ENCODE results near the gene TENM4. TPM values are rescaled to one million over a fixed set of nuclear protein-coding genes. Genes with fewer than 3 reads are reported as not detected.

The TENM4 gene
- total RNA-seq, 1 donor from 2014 or later: 7.3 TPM

DNA sequence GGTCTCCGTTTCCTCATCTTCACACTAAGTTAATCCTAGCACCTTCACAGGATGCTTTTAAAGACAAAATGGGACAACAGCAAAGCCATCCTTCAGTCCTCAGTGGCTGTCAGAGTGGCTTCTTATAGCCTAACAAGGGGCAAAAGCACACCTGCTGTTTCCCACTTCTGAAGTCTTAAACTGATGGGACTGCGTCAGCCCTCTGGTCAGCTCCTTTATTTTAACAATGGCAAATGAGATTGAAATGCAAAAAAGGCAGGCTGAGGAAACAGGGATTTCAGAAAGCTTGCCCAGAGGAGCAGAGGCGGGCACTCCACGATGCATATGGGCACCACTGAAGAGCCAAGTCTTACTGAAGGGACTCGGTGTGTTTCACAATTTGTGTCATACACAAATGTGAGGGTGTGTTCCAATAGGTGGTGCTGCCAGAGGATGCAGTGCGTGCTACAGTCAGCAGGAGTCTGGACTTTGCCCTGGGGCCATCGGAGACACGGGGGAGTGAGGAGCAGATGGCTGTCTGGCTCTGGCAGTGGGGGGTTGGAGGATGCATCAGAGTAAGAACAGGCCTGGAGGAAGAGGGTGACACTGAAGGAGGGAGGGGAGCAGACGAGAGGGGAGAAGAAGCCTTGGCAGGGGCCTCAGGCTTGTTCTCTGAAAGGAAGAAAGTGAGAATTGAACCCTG is 47.3 kb downstream of the TENM4 start:
- no peak for DNase-seq (ENCODE audit: extremely low read depth, low read depth, low spot score)

DNA sequence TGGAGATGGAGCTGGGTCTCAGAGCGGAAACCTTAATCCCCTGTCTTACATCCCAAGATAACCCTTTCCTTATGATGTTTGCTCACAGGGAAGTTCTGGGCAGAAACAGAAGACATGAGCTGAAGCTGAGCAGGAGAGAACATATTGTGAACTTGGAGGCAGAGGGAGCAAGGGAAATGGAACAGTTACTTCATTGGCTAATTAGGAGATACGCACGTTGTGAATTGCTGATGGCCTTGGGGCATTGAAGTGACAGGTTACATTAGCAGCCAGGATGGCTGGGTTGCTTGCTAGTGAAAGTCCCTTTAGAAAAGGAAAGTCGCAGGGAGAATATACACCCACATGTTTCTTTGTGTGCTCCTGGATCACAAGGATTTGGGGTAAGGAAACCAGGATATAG is 48.7 kb downstream of the TENM4 start:
- no peak for DNase-seq (ENCODE audit: extremely low read depth, low read depth, low spot score)

DNA sequence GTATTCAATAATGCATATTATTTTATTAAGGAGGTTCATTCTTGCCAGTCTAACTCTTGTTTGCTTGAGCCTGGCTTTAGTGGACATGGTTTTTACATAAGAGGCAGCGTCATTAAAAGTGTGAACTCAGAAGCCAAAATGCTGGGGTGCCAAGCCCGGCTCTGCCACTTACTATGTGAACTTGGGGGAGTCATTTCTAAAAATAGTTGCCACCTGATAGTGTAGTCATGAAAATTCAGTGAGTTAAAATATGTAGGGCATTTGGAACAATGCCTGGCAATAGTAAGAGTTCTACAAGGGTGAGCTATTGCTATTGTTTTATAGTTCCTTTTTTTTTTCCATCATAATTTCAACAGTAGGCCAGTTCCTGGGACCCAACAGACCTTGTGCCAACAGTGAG is 49.9 kb downstream of the TENM4 start:
- DNase-seq (ENCODE audit: extremely low read depth, low read depth, low spot score): no peak

DNA sequence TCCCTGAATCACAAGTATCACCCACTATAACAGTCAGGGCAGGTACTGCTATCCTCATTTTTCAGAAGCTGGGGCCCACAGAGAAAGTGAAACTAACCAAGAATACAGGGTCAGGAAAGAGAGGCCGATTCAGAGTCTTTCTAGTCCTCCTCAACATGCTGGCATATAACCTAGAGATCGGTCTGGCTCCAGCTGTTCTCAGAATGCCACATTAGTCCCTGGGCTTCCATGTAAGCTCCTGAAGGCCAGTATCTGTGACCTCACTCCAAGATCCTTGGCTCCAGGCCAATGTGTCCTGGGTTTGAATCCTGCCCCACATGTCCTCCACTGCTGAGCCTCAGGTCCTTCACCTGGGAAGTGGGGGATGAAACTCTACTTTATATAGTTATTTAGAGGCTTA is 50.4 kb downstream of the TENM4 start:
- DNase-seq (ENCODE audit: extremely low read depth, low read depth, low spot score): no peak

DNA sequence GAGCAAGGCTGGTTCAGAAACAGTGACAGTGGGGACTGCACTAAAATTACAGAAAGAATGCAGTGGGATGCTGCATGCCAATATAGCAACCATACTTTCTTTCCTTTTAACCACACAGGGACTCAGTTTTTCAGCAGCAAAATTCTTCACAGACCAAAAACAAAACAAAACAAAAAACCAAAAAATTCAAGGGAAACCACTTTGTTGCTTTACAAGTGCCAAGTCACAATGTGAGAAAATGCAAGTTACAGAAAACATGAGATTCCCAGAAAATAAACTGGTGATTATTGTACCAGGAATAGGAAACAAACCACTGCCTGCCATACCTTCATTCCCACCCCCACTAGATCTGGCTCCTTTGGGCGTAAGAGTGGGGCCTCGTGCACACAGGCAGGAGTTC is 52.6 kb downstream of the TENM4 start:
- no peak for DNase-seq (ENCODE audit: extremely low read depth, low read depth, low spot score)

DNA sequence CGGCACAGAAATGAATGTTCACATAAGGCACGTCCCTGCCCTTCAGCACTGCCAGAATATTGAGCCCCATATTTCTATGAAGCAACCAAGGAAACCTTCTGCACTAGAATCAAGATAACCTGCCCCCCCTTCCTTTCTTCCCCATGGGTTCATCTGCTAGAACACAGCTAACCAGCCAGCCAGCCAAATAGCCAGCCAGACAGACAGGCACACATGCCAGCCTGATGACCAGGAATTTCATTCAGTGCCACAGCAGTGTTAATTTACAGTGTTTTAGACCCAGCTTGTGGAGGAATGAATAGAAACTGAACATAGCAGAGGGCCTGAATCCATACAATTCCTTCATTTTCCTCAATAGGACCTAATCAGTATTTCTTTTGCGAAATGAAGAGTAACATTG is 57.0 kb downstream of the TENM4 start:
- DNase-seq (ENCODE audit: extremely low read depth, low read depth, low spot score): no peak

DNA sequence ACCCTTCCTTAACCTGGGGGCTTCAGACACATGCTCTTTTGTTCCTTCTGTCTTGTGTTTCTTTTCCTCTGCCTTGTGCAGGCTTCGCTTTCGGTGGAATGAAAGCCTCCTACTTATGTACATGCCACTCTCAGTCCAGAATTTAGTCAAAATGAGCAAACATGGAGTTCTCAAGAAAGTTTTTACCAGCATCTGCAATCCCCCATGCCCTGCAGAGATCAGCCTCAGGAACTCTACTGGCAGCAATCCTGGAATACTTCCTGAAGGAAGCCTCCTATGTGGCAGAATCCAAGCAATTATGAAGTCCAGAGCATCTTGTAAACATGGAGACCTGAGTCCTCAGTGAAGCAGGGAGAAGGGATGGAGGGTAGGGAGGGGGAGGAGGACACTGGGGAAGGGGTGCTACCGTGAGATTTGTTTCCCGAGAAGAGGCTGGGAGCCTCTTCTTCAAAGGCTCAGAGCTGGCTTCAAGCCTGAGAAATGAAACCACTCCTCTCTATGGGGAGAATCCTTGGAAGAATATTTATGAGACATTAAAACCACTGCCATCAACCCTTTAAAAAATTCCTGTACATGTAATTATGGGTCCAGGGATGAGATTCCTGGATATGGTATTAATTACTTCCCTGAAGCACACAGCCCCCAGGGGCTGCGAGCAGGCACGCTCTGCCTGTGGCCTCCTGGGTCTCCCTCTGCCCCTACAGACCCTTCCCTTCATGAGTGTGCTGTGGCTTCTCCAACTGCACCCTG is 58.4 kb downstream of the TENM4 start:
- no peak for DNase-seq (ENCODE audit: extremely low read depth, low read depth, low spot score)

DNA sequence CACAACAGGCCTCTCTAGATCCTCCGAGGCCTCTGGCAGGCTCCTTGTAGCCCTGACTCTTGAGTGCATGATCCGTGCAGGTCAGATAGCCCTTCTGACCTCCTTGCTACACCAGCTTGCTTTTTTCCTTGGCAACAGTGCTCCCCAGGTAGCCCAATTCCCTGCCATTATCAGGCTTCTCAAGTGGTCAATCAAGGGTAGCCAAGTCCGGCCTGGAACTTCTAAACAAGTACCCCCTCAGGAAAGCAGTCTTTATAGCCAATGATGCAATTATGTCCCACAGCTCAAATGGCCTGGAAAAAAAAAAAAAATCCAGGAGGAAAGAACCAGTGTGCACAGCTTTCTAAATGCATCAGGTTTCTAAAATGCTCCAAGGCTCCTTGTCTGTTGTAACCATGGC is 59.8 kb downstream of the TENM4 start:
- no peak for DNase-seq (ENCODE audit: extremely low read depth, low read depth, low spot score)

DNA sequence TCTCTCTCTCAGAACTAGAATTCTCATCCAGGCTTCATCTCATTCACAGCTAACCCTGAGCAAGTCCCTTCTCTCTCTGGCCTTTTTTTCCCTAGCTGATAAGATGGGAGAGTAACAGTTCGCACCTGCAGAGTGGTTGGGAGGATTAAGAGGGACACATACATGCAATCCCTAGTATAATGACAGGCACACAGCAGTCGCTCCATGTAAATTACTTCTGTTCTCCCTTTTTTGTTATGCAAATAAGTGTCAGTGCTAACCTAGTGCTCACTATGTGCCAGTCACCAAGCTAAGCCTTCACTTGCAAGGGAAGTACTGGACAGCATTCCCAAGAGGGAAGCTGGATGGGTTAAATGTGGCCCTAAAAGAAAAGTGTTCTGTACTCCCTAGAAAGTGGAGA is 63.4 kb downstream of the TENM4 start:
- no peak for DNase-seq (ENCODE audit: extremely low read depth, low read depth, low spot score)

DNA sequence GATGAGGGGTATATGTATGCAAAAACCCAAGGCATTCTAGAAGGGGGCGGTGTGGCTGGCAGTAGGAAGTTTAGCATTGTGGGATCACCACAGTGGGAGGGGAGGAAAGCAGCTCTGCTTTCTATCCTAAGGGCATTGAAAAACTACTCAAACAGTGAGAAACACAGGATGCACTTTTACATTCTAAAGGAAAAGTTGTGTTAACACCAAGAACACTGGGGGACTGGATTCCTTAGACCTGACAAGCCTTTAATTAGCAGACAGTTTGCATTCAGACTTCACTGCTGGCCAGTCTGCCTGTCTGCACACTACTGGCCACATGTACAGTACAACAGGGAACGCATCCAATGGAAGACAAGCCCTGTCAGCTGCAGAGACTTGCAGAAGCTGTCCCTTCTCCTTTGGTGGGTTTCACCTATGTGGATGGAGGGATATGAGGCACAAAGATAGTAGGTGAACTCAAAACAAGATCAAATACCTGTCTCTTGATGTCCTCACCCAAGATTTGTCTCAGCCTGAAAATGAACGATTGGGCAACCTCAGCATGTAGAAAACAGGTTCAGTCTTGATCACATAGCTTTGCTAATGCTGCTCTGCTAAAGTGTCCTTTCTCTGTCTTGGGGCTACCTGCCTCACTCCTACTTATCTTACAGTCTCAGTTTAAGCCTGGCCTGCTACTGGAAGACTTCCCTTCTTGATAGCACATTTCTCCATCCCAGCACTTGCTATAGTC is 64.8 kb downstream of the TENM4 start:
- DNase-seq (ENCODE audit: extremely low read depth, low read depth, low spot score): no peak

DNA sequence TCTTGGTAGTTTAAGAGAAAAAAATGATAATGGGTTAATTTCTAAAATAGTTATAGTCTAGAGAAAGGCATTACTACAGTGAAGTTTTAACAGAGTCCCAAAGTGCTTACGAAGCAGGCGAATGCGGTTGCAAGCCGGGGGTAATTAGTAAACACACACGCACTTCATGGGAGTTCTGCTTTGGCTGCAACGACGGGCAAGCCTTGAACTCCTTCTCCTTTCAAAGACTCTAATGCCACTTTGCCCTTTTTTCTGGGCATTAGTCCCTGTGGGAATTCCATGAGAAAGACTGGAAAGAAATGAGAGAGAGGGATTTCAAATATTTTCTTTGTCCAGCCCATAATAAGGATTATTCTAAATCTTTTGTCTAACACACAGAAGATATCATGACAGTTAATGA is 66.1 kb downstream of the TENM4 start:
- DNase-seq (ENCODE audit: extremely low read depth, low read depth, low spot score): no peak

DNA sequence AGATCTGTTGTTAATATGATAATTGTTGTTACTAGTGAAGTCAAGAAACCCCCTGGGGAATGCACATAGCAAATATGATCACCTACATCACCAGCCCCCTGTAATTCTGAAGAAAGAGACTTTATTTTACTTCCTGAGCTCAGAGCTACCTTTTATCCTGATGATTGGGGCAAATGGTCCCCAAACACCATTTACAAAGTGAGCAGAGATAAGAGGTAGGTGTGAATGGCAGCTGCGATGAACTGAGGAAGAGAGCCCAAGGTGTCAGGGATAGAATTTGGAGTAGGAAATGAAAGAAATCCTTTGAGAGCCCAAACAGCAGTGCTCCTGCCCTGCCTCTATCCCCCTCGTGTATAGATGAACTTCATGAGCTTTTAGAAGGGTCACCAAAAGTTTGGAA is 69.1 kb downstream of the TENM4 start:
- no peak for DNase-seq (ENCODE audit: extremely low read depth, low read depth, low spot score)

DNA sequence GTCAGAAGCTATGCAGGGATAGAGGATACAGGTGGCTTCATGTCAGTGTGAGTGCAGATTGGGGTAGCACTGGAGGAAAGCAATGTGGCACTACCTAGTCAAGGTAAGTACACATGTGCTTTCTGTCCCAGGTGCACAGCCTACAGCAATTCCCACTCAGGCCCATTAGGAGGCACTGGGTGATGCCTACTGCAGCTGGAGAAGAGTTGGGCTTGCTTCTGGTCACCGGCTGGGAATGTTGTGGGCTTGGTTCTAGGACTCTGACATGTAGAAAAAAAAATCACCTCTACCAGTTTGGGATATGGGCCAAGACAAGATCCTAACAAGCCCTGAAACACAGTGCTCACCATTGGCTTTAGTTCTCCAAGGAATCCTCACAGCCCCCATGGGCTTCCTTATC is 69.7 kb downstream of the TENM4 start:
- no peak for DNase-seq (ENCODE audit: extremely low read depth, low read depth, low spot score)

DNA sequence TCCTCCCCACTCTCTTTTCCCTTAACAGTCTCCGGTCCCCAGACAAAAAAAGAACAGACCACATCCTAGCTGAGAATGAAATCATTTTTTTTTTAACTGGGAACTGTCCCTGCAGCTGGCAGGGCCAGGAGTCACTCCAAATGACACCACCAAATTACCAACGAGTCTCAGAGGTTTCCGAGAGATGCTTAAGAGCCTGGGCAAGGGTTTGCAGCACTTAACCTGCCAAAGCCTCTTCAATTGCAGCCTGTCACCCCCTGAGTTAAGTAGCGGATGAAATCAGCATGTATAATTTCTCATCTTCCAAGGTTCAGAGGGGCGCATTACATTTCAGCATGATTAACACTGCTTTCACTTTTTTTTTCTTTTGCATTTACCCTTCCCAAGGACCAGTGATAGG is 71.8 kb downstream of the TENM4 start:
- no peak for DNase-seq (ENCODE audit: extremely low read depth, low read depth, low spot score)

DNA sequence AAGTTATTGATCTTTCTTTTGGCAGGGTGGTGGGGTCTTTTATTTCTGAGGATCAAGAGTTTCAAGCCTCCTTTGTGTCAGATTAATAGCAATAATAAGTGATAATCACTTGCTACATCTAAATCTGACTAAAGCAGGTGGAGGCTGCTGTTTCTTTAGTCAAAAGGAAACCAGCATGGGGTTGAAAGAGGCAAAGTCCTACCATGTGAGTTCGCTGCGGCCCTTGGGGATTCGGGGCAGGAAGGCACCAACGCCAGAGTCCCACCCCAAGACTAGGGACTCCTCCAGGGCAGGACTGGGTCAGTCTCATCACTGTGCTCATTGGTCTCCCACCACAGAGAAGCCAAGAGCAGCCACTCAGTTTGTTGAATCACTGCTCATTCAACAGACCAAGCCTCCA is 73.0 kb downstream of the TENM4 start:
- no peak for DNase-seq (ENCODE audit: extremely low read depth, low read depth, low spot score)

DNA sequence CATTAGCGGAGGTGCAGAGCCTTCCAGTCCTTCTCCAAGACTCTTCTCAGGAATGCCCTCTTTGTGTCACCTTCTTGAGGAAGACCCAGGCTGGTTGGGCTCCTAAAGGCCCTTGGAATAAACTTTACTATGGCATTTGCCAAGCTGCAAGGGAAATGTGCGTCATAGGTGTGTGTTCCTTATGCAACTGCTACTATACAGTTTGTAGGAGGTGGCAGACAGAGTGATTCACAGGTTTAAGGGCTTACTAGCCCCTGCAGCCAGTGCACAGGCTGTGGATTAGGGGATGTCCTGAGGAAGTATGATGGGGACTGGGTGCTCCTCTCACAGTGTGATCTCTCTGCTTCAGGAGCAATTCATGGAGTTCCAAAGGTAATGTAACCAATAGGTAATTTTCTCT is 74.6 kb downstream of the TENM4 start:
- no peak for DNase-seq (ENCODE audit: extremely low read depth, low read depth, low spot score)

DNA sequence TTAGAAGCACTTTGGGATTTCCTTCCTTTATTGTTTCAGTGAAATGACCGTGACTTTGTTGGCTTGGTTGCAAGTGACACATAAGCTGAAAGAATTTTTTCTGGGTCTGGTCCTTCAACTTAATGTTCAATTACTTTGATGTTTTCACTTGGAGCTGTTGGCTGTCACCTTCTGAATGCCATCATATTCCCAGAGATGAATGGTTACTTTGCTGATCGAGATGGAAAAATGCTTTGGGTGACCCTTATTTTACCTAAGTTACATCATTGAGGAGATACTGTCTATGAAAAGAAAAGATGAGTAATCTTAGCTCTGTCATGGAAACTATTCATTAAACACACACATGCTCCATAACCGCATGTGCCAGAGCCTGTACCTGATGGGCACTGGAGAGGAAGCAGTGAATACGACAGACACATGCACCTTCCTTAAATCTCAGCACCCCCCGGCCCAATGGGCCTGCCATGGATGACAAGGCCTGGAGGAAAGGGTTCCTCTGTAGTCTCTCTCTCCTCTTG is 76.9 kb downstream of the TENM4 start:
- DNase-seq (ENCODE audit: extremely low read depth, low read depth, low spot score): no peak

DNA sequence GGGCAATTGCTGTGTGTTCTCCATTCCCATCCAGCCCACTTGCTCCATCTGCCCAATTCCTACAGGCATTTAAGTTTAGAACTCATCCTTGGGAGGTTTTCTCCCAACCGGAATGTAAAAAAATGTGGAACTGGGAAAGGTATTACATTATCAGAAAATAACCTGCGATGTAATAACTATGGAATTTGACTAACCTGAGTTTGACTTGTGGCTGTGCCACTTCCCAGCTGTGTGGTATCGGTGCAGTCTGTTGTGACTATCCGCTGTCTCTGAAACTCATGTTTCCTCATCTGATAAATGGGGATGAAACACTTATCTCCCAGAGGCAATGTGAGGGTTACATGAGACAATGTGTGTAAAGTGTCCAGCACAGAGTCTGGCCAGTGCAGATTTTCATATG is 77.6 kb downstream of the TENM4 start:
- no peak for DNase-seq (ENCODE audit: extremely low read depth, low read depth, low spot score)

DNA sequence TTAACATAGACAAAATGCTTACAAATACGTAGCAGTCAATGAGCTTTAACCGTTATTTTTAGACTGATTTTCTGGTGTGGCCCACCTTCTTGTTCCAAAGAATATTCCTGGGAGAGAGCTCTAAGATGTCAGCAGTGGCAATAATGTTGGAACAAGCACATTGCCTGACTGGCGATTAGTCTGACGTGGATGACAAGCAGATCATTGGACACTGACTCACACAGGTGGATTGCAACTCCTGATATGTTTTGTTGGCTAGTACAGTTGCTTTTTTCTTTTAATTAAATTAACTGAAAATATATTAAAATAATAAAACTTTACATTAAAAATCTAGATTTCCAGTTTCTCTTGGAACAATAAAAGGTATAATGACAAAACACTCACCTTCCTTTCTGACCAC is 78.0 kb downstream of the TENM4 start:
- DNase-seq (ENCODE audit: extremely low read depth, low read depth, low spot score): no peak

DNA sequence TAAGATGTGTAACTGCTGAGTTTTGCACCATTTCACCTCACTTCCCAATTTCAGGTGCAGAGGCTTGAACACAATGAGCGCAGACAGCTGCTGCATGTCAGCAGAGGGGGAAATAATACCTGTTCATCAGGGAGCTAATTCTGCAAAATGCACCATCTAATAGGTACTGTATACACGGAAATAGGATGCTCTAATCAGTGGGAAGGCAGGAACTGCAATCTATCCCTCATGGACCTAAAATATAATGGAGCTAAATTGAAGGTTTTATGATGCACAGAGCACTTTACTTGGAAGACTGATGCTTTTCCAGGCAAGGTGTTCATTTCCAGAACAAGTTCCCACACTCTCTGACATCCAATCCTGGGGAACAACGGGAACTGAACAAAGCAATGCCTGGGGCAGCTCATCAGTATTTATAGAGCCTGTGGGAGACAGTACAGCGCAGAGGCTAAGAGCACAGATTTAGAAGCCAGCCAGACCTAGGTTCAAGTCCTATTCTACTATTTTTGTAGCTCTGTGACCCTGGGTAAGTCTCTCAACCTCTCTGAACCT is 78.5 kb downstream of the TENM4 start:
- no peak for DNase-seq (ENCODE audit: extremely low read depth, low read depth, low spot score)

DNA sequence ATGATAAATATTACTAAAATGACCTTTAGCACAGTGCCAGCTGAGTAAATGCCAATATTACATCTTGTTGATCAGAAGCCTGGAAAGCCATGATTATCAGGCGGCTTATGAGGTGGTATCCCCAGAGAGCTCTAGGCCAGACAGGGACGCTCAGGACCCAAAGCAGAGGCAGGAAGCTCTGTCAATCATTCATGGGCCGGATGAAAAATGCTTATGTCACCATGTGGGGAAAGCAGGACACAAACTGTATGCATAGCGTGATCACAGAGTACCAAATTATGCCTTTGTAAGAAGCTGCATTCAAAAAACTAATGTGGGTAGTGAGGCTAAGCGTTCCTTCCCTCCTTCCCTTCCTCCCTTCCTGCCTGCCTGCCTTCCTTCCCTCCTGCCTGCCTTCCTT is 82.6 kb downstream of the TENM4 start:
- DNase-seq (ENCODE audit: extremely low read depth, low read depth, low spot score): no peak

DNA sequence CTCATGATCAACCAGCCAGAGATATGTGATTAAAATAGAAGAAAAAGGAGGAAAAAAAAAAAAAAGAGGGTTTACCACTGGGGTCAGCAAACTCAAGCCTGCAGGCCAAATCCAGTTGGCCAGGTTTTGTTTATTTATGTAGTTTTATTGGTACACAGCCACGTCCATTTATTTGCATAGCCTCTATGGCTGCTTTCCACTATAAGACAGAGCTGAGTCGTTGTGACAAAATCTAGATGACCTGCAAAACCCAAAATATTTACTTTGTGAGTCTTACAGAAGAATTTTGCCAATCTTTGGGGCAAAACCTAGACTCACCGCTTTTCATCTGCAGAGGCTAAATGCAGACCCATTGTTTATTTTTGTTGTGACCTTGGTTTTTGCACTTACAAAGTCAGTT is 87.1 kb downstream of the TENM4 start:
- DNase-seq (ENCODE audit: extremely low read depth, low read depth, low spot score): no peak

Data from glomerular endothelial cell (primary cell).